Testis (tissue), 2 donors: ENCODE results near the gene SERPINE2.

Experiments
- CTCF ChIP-seq, 3 experiments: fragments of 450-650 bp in 2 of 3; fragments of 200-600 bp in 1 of 3; sonication (generic) in 1 of 3; IDR thresholded peaks; one replicate each; pipeline ENCODE4 v1.5.1; 2016 to 2019; ENCODE audit warnings: antibody characterized with exemption in 3 of 3, mild to moderate bottlenecking in 2 of 3, moderate library complexity in 1 of 3
- POLR2A ChIP-seq: fragments of 450-650 bp; IDR thresholded peaks from one replicate; pipeline ENCODE4 v1.6.1; 2017; ENCODE audit warnings: antibody characterized with exemption, mild to moderate bottlenecking, moderate library complexity

GRCh38 chr2:223981241-223981640 lies 57.8 kb downstream of the SERPINE2 start:
- TF ChIP-seq POLR2A (no peak), CTCF (IDR thresholded peaks at IDR 0.05) (no peak)
